Smooth muscle cell (in vitro differentiated cells): Measurements from ENCODE around the gene PRSS37. TPM values are rescaled to one million over a fixed set of nuclear protein-coding genes. Genes with fewer than 3 reads are reported as not detected.

Experiments used
- polyA plus RNA-seq: library from polyadenylated mRNA; unstranded; fragments of >200 nt; fragmentation: Nextera tagmentation; extraction: Ambion mirVana; gene quantifications from 2 replicates; pipeline ENCODE4 v1.2.1, GENCODE V29; 2016
- total RNA-seq: library from RNA; depleted of rRNA; stranded (reverse); fragments of >200 nt; gene quantifications from 2 replicates; pipeline ENCODE4 v1.2.3, GENCODE V29; 2014

PRSS37 gene
- total and polyA plus RNA-seq, 2 experiments from 2014 or later = not detected

Other genes with a start within 250 kb of the PRSS37 start
- gene DENND11, start 139.3 kb downstream of the PRSS37 start, total RNA-seq = 9.3 and 10.3 TPM in 2 replicates
- 3.2 and 3.7 TPM in 2 replicates for gene DENND11, start 139.3 kb downstream of the PRSS37 start, polyA plus RNA-seq
- gene WEE2, start 133.1 kb downstream of the PRSS37 start, total RNA-seq = not detected in 2 replicates
- gene WEE2, start 133.1 kb downstream of the PRSS37 start, polyA plus RNA-seq = not detected in 2 replicates
- gene SSBP1, start 103.1 kb downstream of the PRSS37 start, total RNA-seq = 178 and 255 TPM in 2 replicates
- 202 and 225 TPM in 2 replicates for gene SSBP1, start 103.1 kb downstream of the PRSS37 start, polyA plus RNA-seq
- gene TAS2R3, start 77.4 kb downstream of the PRSS37 start, total RNA-seq = 0.40 and 0.54 TPM in 2 replicates
- not detected in 2 replicates for gene TAS2R3, start 77.4 kb downstream of the PRSS37 start, polyA plus RNA-seq
- gene TAS2R4, start 64.8 kb downstream of the PRSS37 start, total RNA-seq = 1.1 and 1.3 TPM in 2 replicates
- 0.52 TPM in 1 of 2 replicates, not detected in the other for gene TAS2R4, start 64.8 kb downstream of the PRSS37 start, polyA plus RNA-seq
- 0.36 and 3.1 TPM in 2 replicates for gene TAS2R5, start 51.3 kb downstream of the PRSS37 start, total RNA-seq
- gene TAS2R5, start 51.3 kb downstream of the PRSS37 start, polyA plus RNA-seq = not detected in 2 replicates
- gene OR9A4, start 74.9 kb upstream of the PRSS37 start, total RNA-seq = 0.27 TPM in 1 of 2 replicates, not detected in the other
- gene OR9A4, start 74.9 kb upstream of the PRSS37 start, polyA plus RNA-seq = not detected in 2 replicates
- gene CLEC5A, start 105.5 kb upstream of the PRSS37 start, total RNA-seq = not detected in 2 replicates
- gene CLEC5A, start 105.5 kb upstream of the PRSS37 start, polyA plus RNA-seq = not detected in 2 replicates
- not detected in 2 replicates for gene TAS2R38, start 132.3 kb upstream of the PRSS37 start, total RNA-seq
- not detected in 2 replicates for gene TAS2R38, start 132.3 kb upstream of the PRSS37 start, polyA plus RNA-seq
- gene MGAM, start 154.4 kb upstream of the PRSS37 start, total RNA-seq = 0.13 and 0.63 TPM in 2 replicates
- 0.03 TPM in 1 of 2 replicates, not detected in the other for gene MGAM, start 154.4 kb upstream of the PRSS37 start, polyA plus RNA-seq